ENCODE data around the gene SLC7A1.

SLC7A1 gene

DNA sequence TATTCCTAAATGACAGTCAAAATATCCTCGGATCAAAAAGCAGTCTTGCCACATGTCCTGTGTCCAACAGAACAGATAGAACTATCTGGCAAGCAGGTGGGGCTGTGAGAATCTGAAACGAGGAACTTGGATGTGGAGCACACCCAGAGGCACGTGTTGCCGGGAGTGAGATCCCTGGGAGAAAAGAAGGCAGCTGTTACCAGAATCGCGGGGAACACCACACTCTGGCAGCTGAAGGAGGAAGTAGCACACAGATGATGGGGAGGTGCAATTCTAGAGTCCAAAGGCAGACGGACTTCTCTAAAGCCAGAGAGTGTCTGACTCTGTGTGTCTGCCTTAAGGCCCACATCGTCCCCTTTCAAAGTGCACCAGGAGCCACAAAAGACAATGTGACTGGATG lies 22.3 kb downstream of the SLC7A1 start:
- peak overlapping the region; percentile 89 for H3K27ac ChIP-seq
- TF ChIP-seq, protein P1, sequence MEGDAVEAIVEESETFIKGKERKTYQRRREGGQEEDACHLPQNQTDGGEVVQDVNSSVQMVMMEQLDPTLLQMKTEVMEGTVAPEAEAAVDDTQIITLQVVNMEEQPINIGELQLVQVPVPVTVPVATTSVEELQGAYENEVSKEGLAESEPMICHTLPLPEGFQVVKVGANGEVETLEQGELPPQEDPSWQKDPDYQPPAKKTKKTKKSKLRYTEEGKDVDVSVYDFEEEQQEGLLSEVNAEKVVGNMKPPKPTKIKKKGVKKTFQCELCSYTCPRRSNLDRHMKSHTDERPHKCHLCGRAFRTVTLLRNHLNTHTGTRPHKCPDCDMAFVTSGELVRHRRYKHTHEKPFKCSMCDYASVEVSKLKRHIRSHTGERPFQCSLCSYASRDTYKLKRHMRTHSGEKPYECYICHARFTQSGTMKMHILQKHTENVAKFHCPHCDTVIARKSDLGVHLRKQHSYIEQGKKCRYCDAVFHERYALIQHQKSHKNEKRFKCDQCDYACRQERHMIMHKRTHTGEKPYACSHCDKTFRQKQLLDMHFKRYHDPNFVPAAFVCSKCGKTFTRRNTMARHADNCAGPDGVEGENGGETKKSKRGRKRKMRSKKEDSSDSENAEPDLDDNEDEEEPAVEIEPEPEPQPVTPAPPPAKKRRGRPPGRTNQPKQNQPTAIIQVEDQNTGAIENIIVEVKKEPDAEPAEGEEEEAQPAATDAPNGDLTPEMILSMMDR (conservative IDR thresholded peaks at IDR 0.05): no peak

- TF ChIP-seq, protein P1 (conservative IDR thresholded peaks at IDR 0.05): no peak
- H3K27ac ChIP-seq: peak overlapping the region; percentile 89
These were observed 22.9 kb downstream of the SLC7A1 start for GRCh38 chr13:29572575-29572974.

- TF ChIP-seq, protein P1 (conservative IDR thresholded peaks at IDR 0.05): no peak
- H3K27ac ChIP-seq: peak overlapping the region; percentile 89
These were observed 23.5 kb downstream of the SLC7A1 start for GRCh38 chr13:29571876-29572570.

GRCh38 chr13:29570051-29570654 lies 25.3 kb downstream of the SLC7A1 start:
- peak overlapping the region; percentile 89 for H3K27ac ChIP-seq
- TF ChIP-seq, protein P1 (conservative IDR thresholded peaks at IDR 0.05): no peak

GRCh38 chr13:29569253-29570050 lies 26.0 kb downstream of the SLC7A1 start:
- TF ChIP-seq, protein P1 (conservative IDR thresholded peaks at IDR 0.05): no peak
- peak overlapping the region; percentile 89 for H3K27ac ChIP-seq

DNA sequence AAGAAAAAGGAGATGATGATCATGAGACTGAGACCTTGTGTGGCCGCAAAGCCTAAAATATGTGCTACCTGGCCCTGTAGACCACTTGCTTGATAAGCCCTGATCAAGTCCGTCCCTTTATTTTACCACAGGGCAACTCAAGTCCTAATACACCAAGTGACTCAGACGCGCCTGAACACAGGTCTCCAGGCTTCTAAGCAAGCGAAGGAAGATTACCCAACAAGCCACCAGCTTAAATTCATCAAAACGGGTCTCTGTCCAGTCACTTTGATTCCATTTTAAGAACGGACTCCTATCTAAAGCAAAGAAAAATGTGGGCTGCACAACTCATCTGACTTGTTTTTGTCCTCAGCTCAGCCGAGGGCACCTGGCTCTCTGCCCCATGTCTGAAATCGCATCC lies 26.8 kb downstream of the SLC7A1 start:
- peak overlapping the region; percentile 89 for H3K27ac ChIP-seq
- TF ChIP-seq, protein P1 (conservative IDR thresholded peaks at IDR 0.05): no peak

GRCh38 chr13:29567411-29567810 lies 28.1 kb downstream of the SLC7A1 start:
- peak overlapping the region; percentile 89 for H3K27ac ChIP-seq
- TF ChIP-seq, protein P1 (conservative IDR thresholded peaks at IDR 0.05): no peak
